NOMO-1 treated with dmso at 0.1 percent for 144 hours (cell line): ENCODE measurements around the gene LAMC2.

Experiments used
- DNase-seq: peaks from one replicate; lab custom pipeline; 2025; ENCODE audit not compliant: unreplicated experiment; lab: John Stamatoyannopoulos, UW

The LAMC2 gene

GRCh38 chr1:183167676-183168075, 18.4 kb upstream of the LAMC2 start:
- DNase-seq = no peak

- DNase-seq = no peak
Measured at GRCh38 chr1:183168308-183168707, 17.8 kb upstream of the LAMC2 start.

DNA sequence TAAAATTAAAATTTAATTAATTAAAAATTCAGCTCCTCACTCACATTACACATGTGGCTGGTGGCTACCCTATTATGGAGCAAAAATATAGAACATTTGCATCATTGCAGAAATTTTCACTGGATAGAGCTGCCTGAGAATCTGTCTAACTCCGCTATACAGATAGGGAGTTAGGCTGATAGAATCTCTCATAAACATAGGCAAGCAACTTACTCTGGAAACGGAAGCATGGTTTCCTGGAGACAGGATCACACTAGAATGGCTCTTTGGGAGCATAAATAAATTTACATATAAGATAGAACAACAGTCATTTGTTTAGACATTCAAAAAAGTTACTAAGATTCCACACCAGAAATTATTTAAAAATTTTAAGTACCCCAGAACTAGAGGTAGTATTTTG, 12.2 kb upstream of the LAMC2 start:
- DNase-seq = no peak

GRCh38 chr1:183175631-183176030, 10.4 kb upstream of the LAMC2 start:
- no peak for DNase-seq

DNA sequence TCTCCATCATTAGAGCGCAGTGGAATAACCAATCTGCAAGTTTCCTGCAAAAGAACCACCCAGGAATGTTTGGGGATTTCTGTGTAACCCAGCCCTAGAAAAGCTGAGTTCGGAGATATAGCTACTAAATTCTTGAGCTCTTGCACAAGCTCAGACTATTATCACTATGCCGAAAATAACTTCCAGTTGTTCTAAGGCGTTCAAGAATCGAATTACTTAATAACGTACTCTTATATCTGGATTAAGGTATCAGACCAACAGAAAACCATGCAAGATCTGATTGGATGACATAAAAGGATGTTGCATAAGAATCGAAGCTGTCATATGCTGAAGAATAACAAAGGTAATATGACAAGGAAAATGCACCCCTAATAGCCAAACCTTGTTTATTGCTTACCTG, 7.5 kb upstream of the LAMC2 start:
- no peak for DNase-seq

- DNase-seq = no peak
Measured at GRCh38 chr1:183179033-183179432, 7.0 kb upstream of the LAMC2 start.

- no peak for DNase-seq
Measured at GRCh38 chr1:183180218-183180617, 5.8 kb upstream of the LAMC2 start.

- no peak for DNase-seq
Measured at GRCh38 chr1:183180634-183181056, 5.4 kb upstream of the LAMC2 start.

DNA sequence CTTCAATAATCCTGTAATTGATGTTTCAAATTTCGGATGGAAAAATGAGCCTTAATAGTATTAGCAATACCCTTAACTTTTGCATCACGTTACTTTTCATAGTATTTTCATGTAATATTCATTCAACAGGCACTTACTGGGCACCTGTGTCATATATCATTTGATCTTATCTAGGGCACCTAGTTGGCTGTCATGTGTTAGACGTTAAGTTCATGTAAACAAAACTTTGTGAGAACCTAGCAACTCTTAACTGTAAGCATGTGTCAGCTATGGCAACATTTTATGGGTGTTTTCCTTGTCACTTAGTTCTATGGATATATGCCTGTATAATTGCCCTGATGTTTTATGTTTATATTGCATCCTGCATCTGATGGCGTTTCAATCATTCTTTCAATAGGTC, 777 bp downstream of the LAMC2 start:
- no peak for DNase-seq

- DNase-seq = no peak
Measured at GRCh38 chr1:183188240-183188639, 2.2 kb downstream of the LAMC2 start.

GRCh38 chr1:183191833-183192232, 5.8 kb downstream of the LAMC2 start:
- DNase-seq = no peak

DNA sequence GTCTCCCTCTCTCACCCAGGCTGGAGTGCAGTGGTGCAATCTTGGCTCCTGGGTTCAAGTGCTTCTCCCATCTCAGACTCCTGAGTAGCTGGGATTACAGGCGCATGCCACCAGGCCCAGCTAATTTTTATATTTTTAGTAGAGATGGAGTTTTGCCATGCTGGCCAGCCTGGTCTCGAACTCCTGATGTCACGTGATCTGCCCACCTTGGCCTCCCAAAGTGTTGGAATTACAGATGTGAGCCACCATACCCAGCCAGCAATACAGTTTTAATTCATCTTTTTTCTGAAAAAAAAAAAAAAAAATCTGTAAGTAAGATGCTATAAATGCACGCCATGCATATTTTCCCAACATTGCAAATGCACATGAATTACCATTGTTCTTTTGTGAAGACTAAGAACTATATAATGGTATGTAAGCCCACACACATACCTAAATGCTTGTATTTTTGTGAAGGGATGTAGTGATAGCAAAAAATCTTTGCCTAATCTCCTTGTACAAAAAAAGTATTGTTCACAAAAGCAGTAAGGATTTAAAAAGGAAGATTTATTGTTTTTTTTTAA, 8.0 kb downstream of the LAMC2 start:
- no peak for DNase-seq

DNA sequence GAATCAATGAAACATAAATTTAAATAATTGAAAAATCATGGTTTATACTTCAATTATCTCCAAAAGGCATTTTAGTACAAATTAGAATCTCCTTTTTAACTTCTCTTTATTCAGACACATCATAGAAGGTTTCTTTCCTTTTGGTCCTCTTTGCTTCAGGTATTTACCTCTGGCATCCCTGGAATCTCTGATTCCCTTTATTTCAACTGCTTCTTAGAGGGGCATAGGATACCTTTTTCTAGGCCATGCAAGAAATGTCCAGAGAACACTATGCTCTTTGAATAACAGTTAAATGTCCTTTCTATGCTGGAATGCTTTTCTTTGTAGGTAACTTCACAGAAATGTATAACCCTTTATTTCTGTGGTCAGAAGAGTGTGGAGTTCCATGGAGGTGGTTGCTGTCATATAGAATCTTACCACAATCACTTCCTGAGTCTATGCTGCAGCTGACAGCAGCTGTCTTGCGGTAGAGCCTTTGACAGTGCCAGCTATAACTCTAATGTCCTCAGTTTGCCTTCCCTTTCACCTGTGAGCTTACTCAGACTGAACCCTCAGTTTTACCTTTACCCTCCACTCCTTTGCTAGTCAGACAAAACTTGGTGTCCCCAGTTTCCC, 8.6 kb downstream of the LAMC2 start:
- no peak for DNase-seq

DNA sequence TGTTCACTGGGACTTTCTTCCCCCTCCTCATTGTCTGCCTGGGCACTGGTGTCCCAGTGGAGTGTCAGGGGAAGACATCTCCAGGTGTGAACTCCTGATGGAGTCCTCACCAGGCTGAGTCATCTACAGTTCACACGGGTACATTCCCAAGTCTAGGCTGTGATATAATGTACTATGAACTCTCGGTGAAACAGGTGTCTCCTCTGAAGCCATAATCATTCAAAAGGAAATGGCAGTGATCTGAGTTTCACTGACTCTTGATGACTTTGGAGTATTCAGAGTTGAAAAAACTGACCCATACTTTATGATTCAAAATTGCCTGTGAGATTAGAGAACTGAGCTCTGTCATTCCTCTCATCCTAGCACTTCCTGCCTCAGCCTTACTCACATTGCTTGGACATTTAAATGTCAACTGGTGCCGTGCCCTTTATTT, 9.1 kb downstream of the LAMC2 start:
- DNase-seq = no peak

DNA sequence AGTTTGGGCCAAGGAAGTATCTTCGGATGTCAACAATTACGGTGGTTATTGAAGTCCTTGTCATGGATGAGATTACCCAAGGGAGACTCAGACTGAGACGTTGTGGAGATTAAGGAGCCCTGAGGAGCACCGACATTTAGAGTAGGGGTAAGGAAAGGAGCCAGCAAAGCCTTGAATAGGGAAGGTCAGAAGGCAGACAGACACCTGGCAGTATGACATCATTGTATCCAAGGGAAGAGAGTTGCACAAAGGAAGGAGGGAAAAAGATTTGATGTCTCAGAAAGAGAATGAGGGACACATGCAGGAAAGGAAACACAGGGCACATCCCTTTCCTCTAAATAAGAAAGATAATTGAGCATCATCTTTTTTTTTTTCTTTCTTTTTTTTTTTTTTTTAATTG, 11.7 kb downstream of the LAMC2 start:
- DNase-seq = no peak

DNA sequence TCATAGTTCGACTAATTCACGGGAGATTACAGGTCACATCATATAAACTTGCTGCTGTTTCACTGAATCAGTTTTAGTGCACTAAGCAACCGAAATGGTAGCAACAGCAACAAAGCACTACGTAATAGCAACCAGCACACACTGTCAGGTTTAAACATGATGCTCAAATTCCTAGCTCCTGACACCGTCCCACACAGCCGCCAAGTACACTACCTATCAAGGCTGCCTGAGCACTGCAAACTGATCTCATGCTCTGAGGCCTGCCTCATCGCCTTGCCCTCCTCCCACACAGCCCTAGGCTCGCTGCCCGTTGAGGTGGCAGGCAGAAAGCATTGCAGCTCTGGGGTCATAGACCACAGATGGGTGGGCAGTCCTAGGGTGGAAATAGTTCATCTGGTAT, 12.4 kb downstream of the LAMC2 start:
- no peak for DNase-seq

DNA sequence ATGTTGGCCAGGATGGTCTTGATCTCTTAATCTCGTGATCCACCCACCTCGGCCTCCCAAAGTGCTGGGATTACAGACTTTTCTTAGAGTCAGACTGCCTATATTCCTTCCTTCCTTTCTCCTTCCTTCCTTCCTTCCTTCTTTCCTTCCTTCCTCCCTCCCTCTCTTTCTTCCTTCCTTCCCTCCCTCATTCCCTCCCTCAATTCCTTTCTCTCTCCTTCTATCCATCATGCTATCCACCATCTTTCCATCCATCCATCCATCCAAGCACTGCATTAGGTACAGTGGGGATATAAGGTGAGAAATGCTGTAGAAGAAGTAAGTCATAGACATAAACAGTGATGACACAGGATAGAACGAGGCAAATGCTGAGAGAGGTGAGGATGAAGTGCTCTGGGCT, 13.2 kb downstream of the LAMC2 start:
- no peak for DNase-seq

- no peak for DNase-seq
Measured at GRCh38 chr1:183200451-183200850, 14.4 kb downstream of the LAMC2 start.

- DNase-seq = no peak
Measured at GRCh38 chr1:183203094-183203493, 17.0 kb downstream of the LAMC2 start.

- no peak for DNase-seq
Measured at GRCh38 chr1:183205196-183205781, 19.2 kb downstream of the LAMC2 start.

GRCh38 chr1:183206538-183207122, 20.6 kb downstream of the LAMC2 start:
- DNase-seq = no peak

DNA sequence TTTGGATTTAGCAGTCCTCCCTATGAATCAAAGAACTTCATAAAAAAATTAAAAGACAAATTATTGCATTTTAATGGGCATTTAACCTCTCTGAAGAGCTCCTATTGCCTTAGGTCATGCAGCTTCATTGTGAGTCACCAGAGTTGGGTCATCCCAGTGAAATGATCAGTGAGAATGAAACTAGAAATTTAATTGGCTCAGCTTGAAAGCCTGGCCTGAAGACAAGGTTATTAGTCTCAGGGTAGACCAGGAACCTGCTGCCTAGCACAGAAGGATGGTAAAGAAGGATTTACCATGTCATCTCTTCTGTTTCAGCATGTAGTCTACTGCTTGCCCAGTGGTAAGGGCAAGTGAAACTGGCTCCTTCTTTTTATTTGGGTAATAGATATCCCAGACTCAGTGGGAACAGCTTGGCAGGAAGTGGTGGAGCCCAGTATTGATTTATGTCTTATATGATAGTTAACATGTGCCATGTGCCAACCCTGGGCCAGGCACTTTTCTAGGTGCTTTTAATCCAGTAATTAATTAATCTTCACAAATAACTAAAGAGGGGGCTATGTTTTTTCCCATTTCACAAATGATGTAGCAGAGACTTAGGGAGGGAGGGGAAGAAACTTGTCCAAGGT, 23.6 kb downstream of the LAMC2 start:
- DNase-seq = peak; percentile 14
